Parathyroid adenoma (tissue), 2 donors: ENCODE measurements around the gene ACVR1B.
A peak's percentile ranks its signal among the peaks of the same experiment; 100 is the strongest.

Source experiments
- H2AFZ ChIP-seq: fragments of 300-600 bp; sonication (generic); one replicate; pipeline ENCODE4 v1.7.0; 2017; ENCODE audit warnings: antibody characterized with exemption, mild to moderate bottlenecking
- H3K27ac ChIP-seq: fragments of 300-600 bp; sonication (generic); one replicate; pipeline ENCODE4 v1.7.0; 2017
- H3K27me3 ChIP-seq: fragments of 300-600 bp; sonication (generic); one replicate; pipeline ENCODE4 v1.7.0; 2017; ENCODE audit warnings: low read length; ENCODE audit not compliant: control insufficient read depth, insufficient read depth
- H3K36me3 ChIP-seq: fragments of 300-600 bp; sonication (generic); one replicate; pipeline ENCODE4 v1.7.0; 2017; ENCODE audit warnings: low read length; ENCODE audit not compliant: control insufficient read depth, insufficient read depth
- H3K4me1 ChIP-seq: fragments of 300-600 bp; sonication (generic); one replicate; pipeline ENCODE4 v1.7.0; 2017; ENCODE audit warnings: control low read depth
- H3K4me2 ChIP-seq: fragments of 300-600 bp; sonication (generic); one replicate; pipeline ENCODE4 v1.7.0; 2017; ENCODE audit warnings: low read length
- H3K4me3 ChIP-seq: fragments of 300-600 bp; sonication (generic); one replicate; pipeline ENCODE4 v1.7.0; 2017; ENCODE audit warnings: low read depth, low read length
- H3K79me2 ChIP-seq: fragments of 300-600 bp; sonication (generic); one replicate; pipeline ENCODE4 v1.7.0; 2017; ENCODE audit warnings: control low read depth
- H3K9ac ChIP-seq: fragments of 300-600 bp; sonication (generic); one replicate; pipeline ENCODE4 v1.7.0; 2017; ENCODE audit warnings: mild to moderate bottlenecking
- H3K9me3 ChIP-seq: fragments of 300-600 bp; sonication (generic); one replicate; pipeline ENCODE4 v1.7.0; 2017; ENCODE audit warnings: low read length; ENCODE audit not compliant: control insufficient read depth
- CTCF ChIP-seq: fragments of 300-600 bp; sonication (generic); IDR thresholded peaks from one replicate; pipeline ENCODE4 v1.7.0; 2017; ENCODE audit warnings: antibody characterized with exemption, mild to moderate bottlenecking
- donor health status: primary hyperparathyroidism.

ACVR1B gene

DNA sequence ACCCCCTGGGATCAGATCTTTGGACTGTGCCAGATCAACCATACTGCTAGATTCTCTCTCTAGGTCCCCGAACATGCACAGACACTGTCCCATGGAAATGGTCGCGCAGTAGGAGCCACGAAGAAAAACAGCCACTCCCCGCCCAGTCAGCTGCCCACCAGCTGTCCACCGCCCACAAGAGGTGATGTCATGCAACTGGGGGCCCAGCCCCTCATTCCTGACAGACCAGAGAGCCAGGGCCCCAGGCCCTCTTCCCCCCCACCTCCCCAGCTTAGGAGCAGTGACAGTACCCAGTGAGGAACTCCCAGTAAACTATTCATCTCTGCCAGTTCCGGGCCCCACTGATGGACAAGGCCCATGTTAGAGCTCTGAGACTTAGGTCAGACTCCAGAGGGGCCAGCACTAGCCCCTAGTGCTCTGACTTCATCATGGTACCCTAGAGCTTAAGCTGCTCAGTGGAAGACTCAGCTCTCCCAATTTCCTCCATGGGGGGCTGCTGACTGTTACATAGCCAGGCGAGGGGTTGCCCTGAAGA, 51.6 kb downstream of the ACVR1B start:
- TF ChIP-seq CTCF: no peak
- peaks cover 2% of the 10 kb centered on the region for H3K4me1 ChIP-seq
- no peaks in the 10 kb centered on the region for H3K36me3 ChIP-seq
- no peak overlapping the region for H3K4me2 ChIP-seq
- H3K27me3 ChIP-seq: no peaks in the 10 kb centered on the region
- no peak overlapping the region for H3K9ac ChIP-seq
- H2AFZ ChIP-seq: no peak overlapping the region
- H3K4me3 ChIP-seq: no peak overlapping the region
- no peak overlapping the region for H3K27ac ChIP-seq
- no peaks in the 10 kb centered on the region for H3K79me2 ChIP-seq
- H3K9me3 ChIP-seq: no peaks in the 10 kb centered on the region

DNA sequence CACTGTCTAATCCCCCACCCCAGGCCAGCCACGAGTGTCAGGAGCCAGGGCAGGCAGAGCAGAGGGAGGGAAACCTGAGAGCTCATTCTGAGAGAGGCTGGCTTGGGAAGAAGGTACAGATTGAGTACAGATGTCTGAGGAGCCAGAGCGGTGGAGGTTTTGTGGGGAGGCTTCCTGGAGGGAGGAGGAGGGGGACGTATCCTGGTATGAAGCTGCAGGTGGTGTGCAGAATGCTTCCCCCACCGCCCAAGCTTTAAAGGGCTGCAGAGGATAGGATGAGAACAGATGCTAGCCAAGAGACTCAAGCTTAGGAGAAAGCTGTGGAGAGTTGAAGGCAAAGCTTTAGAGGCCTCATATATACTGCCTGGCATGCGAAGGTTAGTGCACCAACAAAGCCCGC, 52.1 kb downstream of the ACVR1B start:
- Histone ChIP-seq H3K9me3 (no peaks in the 10 kb centered on the region), H3K4me1 (peaks cover 2% of the 10 kb centered on the region), H3K27ac (no peak overlapping the region), H3K4me3 (no peak overlapping the region), H2AFZ (no peak overlapping the region), H3K9ac (no peak overlapping the region), H3K36me3 (no peaks in the 10 kb centered on the region), H3K27me3 (no peaks in the 10 kb centered on the region), H3K79me2 (no peaks in the 10 kb centered on the region), H3K4me2 (no peak overlapping the region)
- TF ChIP-seq CTCF: no peak

DNA sequence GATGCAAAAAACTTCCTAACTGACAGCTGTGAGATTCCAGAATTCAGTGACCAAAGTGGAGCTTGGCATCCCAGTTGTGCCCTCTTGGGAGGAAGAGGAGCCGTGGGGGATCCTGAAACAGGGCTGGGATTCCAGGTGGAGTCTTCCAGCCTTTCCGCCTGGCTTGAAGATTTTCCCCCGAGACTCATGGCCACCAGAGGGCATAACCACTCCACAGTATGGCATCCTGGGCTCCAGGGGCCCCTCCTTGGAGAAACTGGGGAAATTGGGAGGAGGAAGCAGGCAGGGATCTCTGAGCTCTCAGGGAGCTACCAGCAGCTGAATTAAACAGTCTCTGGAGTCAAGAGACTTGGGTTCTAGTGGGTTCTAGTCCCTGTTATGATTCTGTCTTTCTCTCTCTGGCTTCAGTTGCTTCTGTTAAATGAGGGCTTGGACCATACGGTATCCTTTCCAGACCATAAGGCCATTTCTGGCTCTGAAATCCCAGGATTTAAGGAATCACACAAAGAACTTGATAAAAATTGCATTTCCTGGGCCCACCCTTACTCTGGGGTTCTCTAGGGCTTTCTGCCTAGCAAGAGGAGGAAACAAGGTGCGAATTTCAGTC, 52.6 kb downstream of the ACVR1B start:
- no peak overlapping the region for H2AFZ ChIP-seq
- no peak overlapping the region for H3K9ac ChIP-seq
- H3K27ac ChIP-seq: no peak overlapping the region
- peak; percentile 77 for TF ChIP-seq CTCF
- peaks cover 2% of the 10 kb centered on the region for H3K4me1 ChIP-seq
- no peaks in the 10 kb centered on the region for H3K36me3 ChIP-seq
- no peak overlapping the region for H3K4me2 ChIP-seq
- H3K9me3 ChIP-seq: no peaks in the 10 kb centered on the region
- no peaks in the 10 kb centered on the region for H3K79me2 ChIP-seq
- H3K4me3 ChIP-seq: no peak overlapping the region
- H3K27me3 ChIP-seq: no peaks in the 10 kb centered on the region

DNA sequence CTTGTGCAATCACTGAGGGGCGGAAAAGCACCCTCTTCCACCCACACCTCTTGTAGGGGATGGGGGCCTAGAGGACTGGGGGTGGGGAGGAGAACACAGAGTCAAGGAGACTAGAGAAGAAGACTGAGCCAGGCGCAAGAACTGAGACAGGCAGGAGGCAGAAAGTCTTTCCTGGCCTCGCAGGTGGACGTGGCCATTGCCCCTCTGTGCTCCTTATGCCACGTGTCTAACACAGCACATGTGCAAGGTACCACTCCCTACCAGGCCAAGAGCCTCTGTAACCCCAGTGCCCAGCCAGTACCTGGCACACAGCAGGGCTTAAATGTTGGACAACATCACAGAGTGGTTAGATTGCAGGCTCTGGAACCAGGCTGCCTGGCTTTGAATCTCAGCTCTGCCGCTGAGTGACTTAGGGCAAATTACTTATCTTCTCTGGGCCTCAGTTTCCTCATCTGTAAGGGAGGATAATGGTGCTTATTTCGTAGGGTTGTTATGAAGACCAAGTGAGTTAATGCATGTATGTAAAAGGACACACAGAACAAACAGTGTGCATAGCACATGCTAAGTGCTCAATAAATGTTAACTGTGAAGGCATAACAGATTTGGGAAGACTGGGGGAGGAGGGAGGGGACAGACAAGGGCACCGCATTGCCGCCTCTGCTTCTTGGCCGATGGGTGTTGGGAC, 53.9 kb downstream of the ACVR1B start:
- H2AFZ ChIP-seq: no peak overlapping the region
- no peaks in the 10 kb centered on the region for H3K79me2 ChIP-seq
- no peaks in the 10 kb centered on the region for H3K27me3 ChIP-seq
- no peak overlapping the region for H3K27ac ChIP-seq
- H3K36me3 ChIP-seq: no peaks in the 10 kb centered on the region
- no peak overlapping the region for H3K4me3 ChIP-seq
- no peak overlapping the region for H3K4me2 ChIP-seq
- peaks cover 2% of the 10 kb centered on the region for H3K4me1 ChIP-seq
- no peaks in the 10 kb centered on the region for H3K9me3 ChIP-seq
- no peak overlapping the region for H3K9ac ChIP-seq
- no peak for TF ChIP-seq CTCF
